Erythroblast (primary cell): ENCODE data around the gene NPW.

ENCODE experiments used
- GATA1 ChIP-seq: IDR thresholded peaks from 2 replicates; pipeline ENCODE4 v1.6.1; 2011; ENCODE audit warnings: low read depth, mild to moderate bottlenecking, control low read depth, low read length, moderate library complexity
- POLR2A ChIP-seq: IDR thresholded peaks from 2 replicates; pipeline ENCODE4 v1.6.1; 2011; ENCODE audit warnings: mild to moderate bottlenecking, low read length

DNA sequence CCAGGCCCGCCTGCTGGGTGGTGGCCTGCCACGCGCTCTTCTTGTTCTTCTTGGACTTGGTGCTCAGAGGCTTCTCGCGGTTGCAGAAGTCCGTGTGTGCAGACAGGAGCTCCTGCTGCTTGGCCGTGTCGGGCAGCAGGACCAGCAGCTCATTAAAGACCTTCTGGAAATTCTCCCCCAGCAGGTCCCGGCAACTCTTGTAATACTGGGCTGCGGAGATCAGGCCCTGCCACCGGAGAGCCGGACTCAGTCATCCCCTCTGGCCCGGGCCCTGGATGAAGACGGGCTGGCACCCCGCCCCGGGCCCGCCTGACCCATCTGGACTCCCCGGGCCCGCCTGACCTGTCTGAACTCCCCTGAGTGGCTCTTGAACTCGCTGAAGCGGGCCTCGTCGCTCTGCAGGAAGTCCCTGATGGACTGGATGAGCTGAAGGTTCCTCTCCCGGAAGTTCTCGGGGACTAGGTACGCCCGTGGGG is 21.2 kb upstream of the NPW start:
- TF ChIP-seq POLR2A = no peak
- TF ChIP-seq GATA1 = no peak
